Gastrocnemius medialis (tissue), 4 donors: ENCODE measurements around the gene ICAM3. TPM values are rescaled to one million over a fixed set of nuclear protein-coding genes. Genes with fewer than 3 reads are reported as not detected.

Experiments used
- ATAC-seq, 2 donors: fragments of 150-250 bp; one replicate each; pipeline ENCODE4 v1.9.1; 2016
- DNase-seq, 2 donors: peaks; one replicate each; pipeline ENCODE4 v3.0.0-alpha.2; 2019
- H3K27ac ChIP-seq, 4 donors: fragments of 200-600 bp; sonication (generic); 1 replicate in 1 of 4; 2 replicates in 3 of 4; pipeline ENCODE4 v1.5.1; 2016 to 2018; ENCODE audit warnings: mild to moderate bottlenecking in 2 of 4, moderate library complexity in 1 of 4
- H3K27me3 ChIP-seq, 3 donors: fragments of 200-600 bp; sonication (generic) in 2 of 3; 1 replicate in 1 of 3; 2 replicates in 2 of 3; pipeline versions ENCODE4 v1.5.1 to v1.6.0; 2016 to 2019; ENCODE audit warnings: mild to moderate bottlenecking in 1 of 3, moderate library complexity in 1 of 3
- H3K36me3 ChIP-seq, 2 donors: fragments of 200-600 bp; sonication (generic) in 1 of 2; one replicate each; pipeline ENCODE4 v1.5.1; 2017 to 2018
- H3K4me1 ChIP-seq, 2 donors: fragments of 200-600 bp; sonication (generic) in 1 of 2; one replicate each; pipeline ENCODE4 v1.5.1; 2016 to 2017; ENCODE audit warnings: mild to moderate bottlenecking in 2 of 2
- H3K4me3 ChIP-seq, 4 donors: fragments of 200-600 bp; sonication (generic) in 3 of 4; 1 replicate in 1 of 4; 2 replicates in 3 of 4; pipeline ENCODE4 v1.5.1; 2016 to 2019; ENCODE audit warnings: mild to moderate bottlenecking in 2 of 4
- H3K9me3 ChIP-seq, 3 donors: fragments of 200-600 bp; sonication (generic) in 2 of 3; 1 replicate in 1 of 3; 2 replicates in 2 of 3; pipeline ENCODE4 v1.5.1; 2016 to 2019
- CTCF ChIP-seq, 5 experiments: fragments of 450-650 bp in 3 of 5; fragments of 200-600 bp in 2 of 5; sonication (generic) in 2 of 5; IDR thresholded peaks in 4 of 5; conservative IDR thresholded peaks in 1 of 5; 1 replicate in 4 of 5; 2 replicates in 1 of 5; pipeline ENCODE4 v1.5.1; 2016 to 2019; ENCODE audit warnings: antibody characterized with exemption in 5 of 5, mild to moderate bottlenecking in 3 of 5, moderate library complexity in 3 of 5
- POLR2A ChIP-seq, 2 donors: fragments of 450-650 bp; IDR thresholded peaks; one replicate each; pipeline ENCODE4 v1.6.1; 2017; ENCODE audit warnings: antibody characterized with exemption in 2 of 2, mild to moderate bottlenecking in 2 of 2, moderate library complexity in 2 of 2
- in situ Hi-C, 4 donors: fragments of 200-750 bp; cut with MboI; loops; one replicate each; pipeline versions ENCODE4 v1.15.0 to v1.8.0; 2017; ENCODE audit warnings: low sequenced_read_pairs in 4 of 4
- intact Hi-C: fragments of 100-400 bp; cut with DNase I; formaldehyde crosslinking; loops from one replicate; pipeline ENCODE4 v1.15.1; 2023; ENCODE audit warnings: low total_unique reads
- total RNA-seq, 4 donors: library from RNA; depleted of rRNA; stranded (reverse); fragments of >200 nt; gene quantifications; one replicate each; pipeline versions ENCODE4 v1.1.0 to v1.2.3, GENCODE V29; 2016

Gene ICAM3
- total RNA-seq, 4 donors from 2014 or later, result 2.0 to 5.0 (median 3.2) TPM

GRCh38 chr19:10335352-10335985 is 4.0 kb downstream of the ICAM3 start:
- Histone ChIP-seq H3K27ac (peak overlapping the region; percentile 90 to 98 (median 95)), H3K36me3 (peaks cover 0 to 2% of the 10 kb centered on the region in 2 donors), H3K27me3 (no peaks in the 10 kb centered on the region), H3K4me1 (peaks cover 18 to 23% of the 10 kb centered on the region in 2 donors), H3K4me3 (peak overlapping the region; percentile 69 to 96 (median 88)), H3K9me3 (no peaks in the 10 kb centered on the region)
- TF ChIP-seq CTCF (IDR thresholded peaks at IDR 0.05 in 4 of 5, conservative IDR thresholded peaks at IDR 0.05 in 1 of 5) (no peak), POLR2A (IDR thresholded peaks at IDR 0.05) (no peak)
- DNase-seq, result no peak
- no peak for ATAC-seq
- in situ Hi-C loops, result no loop called here
- intact Hi-C loops, result loop anchor here (10.0 kb wide), 2 partner anchors 221 to 501 kb away; partner anchors contain the start of genes EIF3G, P2RY11 and PIN1

- intact Hi-C loops, result loop anchor here (5.0 to 10.0 kb wide), 3 partner anchors 62 to 500 kb away; partner anchors contain the start of genes EIF3G, ICAM1, P2RY11 and PIN1
- ATAC-seq, result peak; percentile 83 to 87
Observed at GRCh38 chr19:10334588-10335351, 4.7 kb downstream of the ICAM3 start.

GRCh38 chr19:10333758-10334587 is 5.5 kb downstream of the ICAM3 start:
- intact Hi-C loops (loop anchor here (1.0 to 10.0 kb wide), 6 partner anchors 19 to 499 kb away; partner anchors contain the start of genes EIF3G, ICAM1, MRPL4 and P2RY11), in situ Hi-C loops (no loop called here)
- H3K9me3 ChIP-seq, result no peaks in the 10 kb centered on the region
- peaks cover 18 to 23% of the 10 kb centered on the region in 2 donors for H3K4me1 ChIP-seq
- peak in 1 of 2 donors; percentile 4 for ATAC-seq
- DNase-seq, result no peak
- TF ChIP-seq POLR2A (IDR thresholded peaks at IDR 0.05) (no peak), CTCF (IDR thresholded peaks at IDR 0.05 in 4 of 5, conservative IDR thresholded peaks at IDR 0.05 in 1 of 5) (no peak)
- peaks cover 0 to 17% of the 10 kb centered on the region in 2 donors for H3K36me3 ChIP-seq
- H3K4me3 ChIP-seq, result peak overlapping the region; percentile 69 to 96 (median 88)
- H3K27me3 ChIP-seq, result no peaks in the 10 kb centered on the region
- H3K27ac ChIP-seq, result peak overlapping the region; percentile 90 to 98 (median 95)

More at GRCh38 chr19:10334588-10335351, 4.7 kb downstream of the ICAM3 start:
- no peaks in the 10 kb centered on the region for H3K9me3 ChIP-seq
- H3K27me3 ChIP-seq, result no peaks in the 10 kb centered on the region
- peak; percentile 93 to 94 for DNase-seq
- H3K27ac ChIP-seq, result peak overlapping the region; percentile 90 to 98 (median 95)
- H3K4me1 ChIP-seq, result peaks cover 18 to 23% of the 10 kb centered on the region in 2 donors
- peak in 1 of 5 experiments; percentile 19 for TF ChIP-seq CTCF (IDR thresholded peaks at IDR 0.05 in 4 of 5, conservative IDR thresholded peaks at IDR 0.05 in 1 of 5)
- TF ChIP-seq POLR2A (IDR thresholded peaks at IDR 0.05), result peak; percentile 65
- peak overlapping the region; percentile 69 to 96 (median 88) for H3K4me3 ChIP-seq
- in situ Hi-C loops, result no loop called here
- H3K36me3 ChIP-seq, result peaks cover 0 to 9% of the 10 kb centered on the region in 2 donors
